Omental fat pad (tissue), 4 donors: ENCODE data around the gene NTNG1. TPM values are rescaled to one million over a fixed set of nuclear protein-coding genes. Genes with fewer than 3 reads are reported as not detected.

Experiments
- ATAC-seq: fragments of 150-250 bp; one replicate; pipeline ENCODE4 v1.9.1; 2016; ENCODE audit warnings: mild to moderate bottlenecking, moderate library complexity; ENCODE audit not compliant: low FRiP score
- DNase-seq: peaks from one replicate; pipeline ENCODE4 v3.0.0-alpha.2; 2019; ENCODE audit warnings: low spot score
- total RNA-seq, 4 donors: library from RNA; depleted of rRNA; stranded (reverse); fragments of >200 nt; gene quantifications; one replicate each; pipeline ENCODE4 v1.1.0, GENCODE V29; 2016
- TF ChIP-seq, protein P1 (sequence below), 3 donors: fragments of 450-650 bp; IDR thresholded peaks; one replicate each; pipeline ENCODE4 v1.5.1; 2016 to 2017; ENCODE audit warnings: antibody characterized with exemption in 3 of 3, mild to moderate bottlenecking in 3 of 3, moderate library complexity in 2 of 3

NTNG1 gene
- total RNA-seq, 4 donors from 2014 or later: 1.3 to 28.5 (median 6.6) TPM

DNA sequence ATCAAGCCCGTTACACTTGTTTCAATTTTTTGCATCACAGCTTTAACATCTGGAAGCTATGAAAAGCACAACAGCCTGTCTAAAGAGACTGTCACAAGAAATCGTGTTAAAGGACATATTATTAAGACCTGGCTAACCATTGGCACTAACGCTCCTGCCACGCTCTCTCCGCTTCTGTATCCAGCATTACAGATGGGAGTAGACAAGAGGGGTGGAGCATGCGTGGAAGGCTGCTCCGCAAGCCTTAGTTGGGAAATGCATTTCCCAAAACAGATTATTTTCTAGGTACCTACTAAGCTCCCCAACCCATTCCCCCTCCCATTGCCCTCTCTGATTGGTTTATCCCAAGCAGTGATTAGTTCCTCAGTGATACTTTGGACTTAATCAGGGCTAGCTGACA lies 72.4 kb downstream of the NTNG1 start:
- ATAC-seq (no peak), DNase-seq (no peak)
- TF ChIP-seq, protein P1, sequence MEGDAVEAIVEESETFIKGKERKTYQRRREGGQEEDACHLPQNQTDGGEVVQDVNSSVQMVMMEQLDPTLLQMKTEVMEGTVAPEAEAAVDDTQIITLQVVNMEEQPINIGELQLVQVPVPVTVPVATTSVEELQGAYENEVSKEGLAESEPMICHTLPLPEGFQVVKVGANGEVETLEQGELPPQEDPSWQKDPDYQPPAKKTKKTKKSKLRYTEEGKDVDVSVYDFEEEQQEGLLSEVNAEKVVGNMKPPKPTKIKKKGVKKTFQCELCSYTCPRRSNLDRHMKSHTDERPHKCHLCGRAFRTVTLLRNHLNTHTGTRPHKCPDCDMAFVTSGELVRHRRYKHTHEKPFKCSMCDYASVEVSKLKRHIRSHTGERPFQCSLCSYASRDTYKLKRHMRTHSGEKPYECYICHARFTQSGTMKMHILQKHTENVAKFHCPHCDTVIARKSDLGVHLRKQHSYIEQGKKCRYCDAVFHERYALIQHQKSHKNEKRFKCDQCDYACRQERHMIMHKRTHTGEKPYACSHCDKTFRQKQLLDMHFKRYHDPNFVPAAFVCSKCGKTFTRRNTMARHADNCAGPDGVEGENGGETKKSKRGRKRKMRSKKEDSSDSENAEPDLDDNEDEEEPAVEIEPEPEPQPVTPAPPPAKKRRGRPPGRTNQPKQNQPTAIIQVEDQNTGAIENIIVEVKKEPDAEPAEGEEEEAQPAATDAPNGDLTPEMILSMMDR (IDR thresholded peaks at IDR 0.05): no peak

DNA sequence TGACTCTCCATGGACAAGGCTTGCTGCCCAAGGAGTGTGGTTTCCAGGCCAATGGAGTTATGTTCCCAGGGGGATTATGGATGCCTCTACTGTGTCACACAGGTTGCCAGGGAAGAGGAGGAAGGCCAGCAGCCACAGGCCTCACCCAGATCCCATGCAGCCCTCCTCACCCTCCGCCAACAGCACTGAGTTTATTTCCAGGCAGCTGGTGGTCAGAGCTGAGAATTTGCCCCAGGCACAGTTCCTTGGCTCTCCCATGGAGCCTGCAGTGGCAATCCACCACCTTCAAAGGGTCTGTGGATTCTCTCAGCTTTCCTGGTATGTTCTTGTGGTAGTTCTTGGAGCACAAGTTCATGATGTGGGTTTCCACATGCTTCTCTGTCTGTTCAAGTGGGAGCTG lies 79.2 kb downstream of the NTNG1 start:
- ATAC-seq (no peak), DNase-seq (no peak)
- TF ChIP-seq, protein P1 (IDR thresholded peaks at IDR 0.05): no peak

DNA sequence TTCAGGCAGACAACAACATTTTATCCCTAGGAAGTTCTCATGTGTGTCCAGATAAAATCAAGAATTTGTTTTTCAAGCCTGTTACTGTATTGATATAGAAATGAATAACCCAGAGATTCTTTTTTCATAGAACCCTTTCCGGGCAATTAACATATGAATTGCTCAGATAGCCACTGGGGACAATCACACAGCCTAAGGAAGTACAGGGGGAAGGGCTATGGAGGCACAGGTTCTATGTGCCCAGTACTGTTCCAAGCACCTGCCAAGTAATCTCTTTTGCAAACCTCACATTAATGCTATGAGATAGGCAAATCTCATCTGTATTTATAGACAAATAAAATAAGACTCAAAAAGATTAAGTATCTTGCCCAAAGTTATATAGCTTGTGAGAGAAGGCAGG lies 84.9 kb downstream of the NTNG1 start:
- no peak for ATAC-seq
- TF ChIP-seq, protein P1 (IDR thresholded peaks at IDR 0.05): no peak
- no peak for DNase-seq

DNA sequence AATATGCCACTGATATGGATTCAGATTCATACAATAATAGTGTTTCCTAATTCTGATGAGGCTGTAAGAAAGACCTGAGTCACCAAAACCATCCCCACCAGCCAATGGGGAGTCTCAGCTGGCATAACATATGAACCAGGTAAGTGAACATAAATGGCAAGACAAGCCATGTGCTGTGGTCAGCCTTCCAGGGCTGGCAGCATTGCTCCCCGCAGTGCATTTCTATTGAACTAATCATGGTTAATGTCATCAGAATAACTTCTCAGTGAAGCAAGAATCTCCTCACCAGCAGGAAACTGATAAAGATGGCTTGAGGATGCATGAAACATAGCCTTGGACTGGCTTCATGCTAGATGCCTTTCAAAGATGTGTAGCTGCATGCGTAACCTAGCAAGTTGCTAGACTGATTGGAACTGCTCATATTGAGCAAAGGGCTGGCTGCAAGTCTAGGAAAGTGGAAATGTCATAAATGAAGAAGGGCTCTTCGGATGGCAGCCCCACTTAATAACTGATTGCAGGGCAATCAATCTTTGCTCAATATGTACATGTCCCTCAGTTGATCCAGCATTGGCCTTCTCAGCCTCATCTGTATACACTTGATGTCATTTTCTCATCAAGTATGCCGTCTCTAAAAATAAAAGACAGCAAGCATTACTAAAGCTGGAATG lies 88.0 kb downstream of the NTNG1 start:
- DNase-seq (no peak), ATAC-seq (no peak)
- TF ChIP-seq, protein P1 (IDR thresholded peaks at IDR 0.05): no peak

DNA sequence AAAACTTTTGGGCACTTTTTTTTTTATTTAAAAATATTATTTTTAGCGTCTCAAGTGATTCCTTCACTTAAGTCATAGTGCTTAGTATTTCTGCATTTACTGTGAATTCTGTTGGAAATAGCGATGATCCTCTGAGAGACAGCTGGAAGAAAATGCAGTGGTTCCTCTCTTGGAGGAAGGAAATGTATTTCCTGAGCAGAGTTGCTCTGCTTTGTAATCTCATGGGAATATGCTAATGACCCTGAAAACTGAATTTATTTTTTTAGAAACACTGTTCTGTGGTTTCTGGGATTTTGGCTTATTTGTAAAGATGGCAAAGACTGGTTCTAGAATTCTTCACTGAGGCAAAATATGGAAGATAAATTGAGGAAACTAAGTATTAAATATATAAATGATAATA lies 88.9 kb downstream of the NTNG1 start:
- no peak for ATAC-seq
- DNase-seq: no peak
- TF ChIP-seq, protein P1 (IDR thresholded peaks at IDR 0.05): no peak

DNA sequence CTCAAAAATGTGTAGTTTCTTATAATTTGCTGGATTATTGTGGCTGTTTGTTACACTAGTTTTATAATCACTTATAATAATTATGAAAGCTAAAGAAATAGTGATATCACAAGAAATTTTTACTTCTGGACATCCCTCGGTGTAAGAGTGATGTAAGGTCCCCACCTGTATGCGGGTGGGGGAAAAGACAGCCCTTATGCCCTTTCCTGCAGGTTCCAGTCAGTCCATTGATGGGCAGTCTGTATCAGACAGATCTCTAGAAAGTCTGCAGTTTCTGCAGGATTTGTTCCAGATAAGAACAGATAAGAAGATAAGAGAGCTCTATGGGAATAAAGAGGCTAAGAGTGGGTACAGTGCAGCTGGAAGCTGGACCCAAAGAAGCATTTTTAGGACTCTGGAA lies 89.3 kb downstream of the NTNG1 start:
- ATAC-seq: no peak
- no peak for DNase-seq
- TF ChIP-seq, protein P1 (IDR thresholded peaks at IDR 0.05): no peak

DNA sequence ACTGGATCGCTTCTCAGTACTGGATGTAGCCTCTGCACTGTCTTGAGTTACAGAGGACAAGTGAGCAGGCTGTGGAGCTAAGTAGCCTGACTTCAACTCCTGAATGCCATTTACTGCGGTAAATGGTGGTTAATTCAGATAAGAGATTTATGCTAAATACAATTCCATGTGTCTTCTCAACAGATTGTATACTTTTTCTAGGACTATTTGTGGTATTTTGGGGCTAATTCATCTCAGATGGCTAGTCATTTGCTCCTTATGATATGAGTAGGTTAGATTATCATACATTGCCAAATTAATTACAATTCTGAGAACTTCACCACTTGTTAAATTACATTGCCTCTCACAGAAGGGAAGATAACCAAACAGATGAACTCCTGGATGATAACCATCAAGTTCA lies 90.5 kb downstream of the NTNG1 start:
- DNase-seq: no peak
- ATAC-seq: no peak
- TF ChIP-seq, protein P1 (IDR thresholded peaks at IDR 0.05): no peak
